B cell (primary cell): ENCODE data around the gene SLC12A4. TPM values are rescaled to one million over a fixed set of nuclear protein-coding genes. Genes with fewer than 3 reads are reported as not detected.

Source experiments
- ATAC-seq: fragments of 200-7000 bp; cut with Tn5 transposase; one replicate; pipeline ENCODE4 v1.10.0; 2021; ENCODE audit warnings: low read depth, mild to moderate bottlenecking, moderate number of reproducible peaks, moderate library complexity
- CTCF ChIA-PET: fragments of 350-600 bp; sonication (Branson Sonifier 250); formaldehyde crosslinking; loops from one replicate; lab custom pipeline; 2021; ENCODE audit warnings: antibody characterized with exemption, inconsistent platforms; lab: Charles Lee
- POLR2A ChIA-PET: fragments of 350-600 bp; sonication (Branson Sonifier 250); formaldehyde crosslinking; loops from one replicate; lab custom pipeline; 2021; ENCODE audit warnings: antibody characterized with exemption; lab: Charles Lee
- DNase-seq: peaks from one replicate; pipeline ENCODE4 v3.0.0; 2013
- H2AFZ ChIP-seq: 2 replicates; pipeline ENCODE4 v1.6.1; 2012; ENCODE audit warnings: mild to moderate bottlenecking, low read depth, low read length; ENCODE audit not compliant: insufficient read depth, poor library complexity, severe bottlenecking
- H3K27ac ChIP-seq, 2 donors: 1 replicate in 1 of 2; 2 replicates in 1 of 2; pipeline ENCODE4 v1.5.1; 2012 to 2013; ENCODE audit warnings: low read length in 2 of 2, mild to moderate bottlenecking in 2 of 2, moderate library complexity in 1 of 2
- H3K27me3 ChIP-seq, 4 experiments: fragments of 200-600 bp in 1 of 4; sonication (generic) in 1 of 4; replicated peaks in 1 of 4; 1 replicate in 2 of 4; 2 replicates in 2 of 4; pipeline versions ENCODE4 v1.6.1 to v1.7.0; 2013 to 2016; ENCODE audit warnings: low read length in 3 of 4, mild to moderate bottlenecking in 2 of 4, mixed read lengths in 1 of 4, moderate library complexity in 1 of 4; ENCODE audit not compliant: insufficient read depth in 4 of 4, control insufficient read depth in 3 of 4; ENCODE audit errors: control extremely low read depth in 1 of 4
- H3K36me3 ChIP-seq, 2 experiments: replicated peaks in 1 of 2; 1 replicate in 1 of 2; 2 replicates in 1 of 2; pipeline versions ENCODE4 v1.6.1 to v1.7.1; 2013; ENCODE audit warnings: low read length in 1 of 2; ENCODE audit not compliant: insufficient read depth in 2 of 2, control insufficient read depth in 1 of 2; ENCODE audit errors: control extremely low read depth in 1 of 2, extremely low read depth in 1 of 2
- H3K4me1 ChIP-seq, 2 donors: fragments of 200-600 bp in 1 of 2; sonication (generic) in 1 of 2; 1 replicate in 1 of 2; 2 replicates in 1 of 2; pipeline versions ENCODE4 v1.5.1 to v1.6.1; 2013 to 2017; ENCODE audit warnings: low read length in 2 of 2; ENCODE audit not compliant: control insufficient read depth in 2 of 2, insufficient read depth in 2 of 2
- H3K4me2 ChIP-seq: replicated peaks from 2 replicates; pipeline ENCODE3; 2012; ENCODE audit warnings: mild to moderate bottlenecking, low read depth, low read length; ENCODE audit not compliant: poor library complexity, severe bottlenecking
- H3K4me3 ChIP-seq, 5 experiments: fragments of 200-600 bp in 1 of 5; sonication (generic) in 1 of 5; 1 replicate in 3 of 5; 2 replicates in 2 of 5; pipeline versions ENCODE4 v1.5.1 to v1.7.0; 2011 to 2016; ENCODE audit warnings: low read length in 4 of 5, mild to moderate bottlenecking in 4 of 5, low read depth in 2 of 5, control low read depth in 1 of 5, moderate library complexity in 1 of 5; ENCODE audit not compliant: insufficient read depth in 1 of 5; ENCODE audit errors: control extremely low read depth in 1 of 5, extremely low read depth in 1 of 5
- H3K79me2 ChIP-seq: fragments of 200-600 bp; sonication (generic); one replicate; pipeline ENCODE4 v1.6.0; 2016; ENCODE audit warnings: low read length; ENCODE audit not compliant: control insufficient read depth, insufficient read depth
- H3K9ac ChIP-seq: fragments of 200-600 bp; sonication (generic); 2 replicates; pipeline ENCODE4 v1.6.1; 2017; ENCODE audit warnings: mild to moderate bottlenecking, low read length, moderate library complexity
- H3K9me3 ChIP-seq, 3 donors: one replicate each; pipeline versions ENCODE4 v1.6.1 to v1.7.1; 2013; ENCODE audit warnings: low read length in 2 of 3; ENCODE audit not compliant: control insufficient read depth in 2 of 3, insufficient read depth in 1 of 3; ENCODE audit errors: control extremely low read depth in 1 of 3
- H4K20me1 ChIP-seq: 2 replicates; pipeline ENCODE4 v1.6.0; 2012; ENCODE audit warnings: mild to moderate bottlenecking, low read length; ENCODE audit not compliant: insufficient read depth, control insufficient read depth, poor library complexity, severe bottlenecking
- H3K27ac Mint-ChIP-seq: one replicate; pipeline ENCODE4 v1.8.0; 2021; ENCODE audit warnings: mixed read lengths
- H3K27me3 Mint-ChIP-seq: one replicate; pipeline ENCODE4 v1.8.0; 2021; ENCODE audit warnings: mixed read lengths
- H3K4me1 Mint-ChIP-seq: one replicate; pipeline ENCODE4 v1.8.0; 2021; ENCODE audit warnings: mixed read lengths
- H3K4me3 Mint-ChIP-seq: one replicate; pipeline ENCODE4 v1.8.0; 2021; ENCODE audit warnings: mixed read lengths
- H3K9me3 Mint-ChIP-seq: one replicate; pipeline ENCODE4 v1.8.0; 2022; ENCODE audit warnings: mixed read lengths; ENCODE audit not compliant: insufficient read depth
- CTCF ChIP-seq: fragments of 200-600 bp; IDR thresholded peaks from one replicate; pipeline ENCODE4 v1.8.0; 2022; ENCODE audit warnings: antibody characterized with exemption, mild to moderate bottlenecking
- EZH2 ChIP-seq: IDR thresholded peaks from 2 replicates; pipeline ENCODE4 v1.6.1; 2012; ENCODE audit warnings: borderline replicate concordance, low read depth, mild to moderate bottlenecking, moderate library complexity, low read length; ENCODE audit not compliant: insufficient read depth, poor library complexity, severe bottlenecking
- WGBS: methylation state at CpG from one replicate; pipeline ENCODE4 v1.1.5; 2013; ENCODE audit warnings: missing lambda C conversion rate; ENCODE audit not compliant: insufficient coverage; 5-methylcytosine and 5-hydroxymethylcytosine counted together
- intact Hi-C: fragments of 100-400 bp; cut with micrococcal nuclease; formaldehyde crosslinking; loops from one replicate; pipeline ENCODE4 v1.10.0; 2022
- polyA plus RNA-seq: library from polyadenylated mRNA; depleted of rRNA; stranded (reverse); fragments of >200 nt; gene quantifications from 2 replicates; pipeline ENCODE4 v1.2.3, GENCODE V29; 2012
- total RNA-seq, 2 donors: library from RNA; stranded (reverse); fragments of 120-200 nt in 1 of 2; gene quantifications; 1 replicate in 1 of 2; 2 replicates in 1 of 2; pipeline versions ENCODE4 v1.2.3 to v1.2.4, GENCODE V29; 2013 to 2022

Gene SLC12A4
- total and polyA plus RNA-seq, 2 donors (not counting 1 experiment from before 2014, with no cell fraction given), result 20.2 to 42.2 TPM

GRCh38 chr16:67924140-67924906 lies 44.1 kb downstream of the SLC12A4 start:
- Histone ChIP-seq H3K4me1 (peaks cover 9 to 27% of the 10 kb centered on the region in 2 donors), H3K27me3 (no peaks in the 10 kb centered on the region), H2AFZ (no peak overlapping the region), H3K27ac (no peak overlapping the region), H3K9me3 (no peaks in the 10 kb centered on the region), H3K4me3 (no peak overlapping the region), H3K79me2 (peaks cover 48% of the 10 kb centered on the region), H3K36me3 (peaks cover 0 to 33% of the 10 kb centered on the region in 2 experiments), H3K9ac (no peak overlapping the region), H3K4me2 (no peak overlapping the region), H4K20me1 (peaks cover 43% of the 10 kb centered on the region)
- Mint-ChIP-seq H3K4me3 (no peak overlapping the region), H3K27me3 (no peaks in the 10 kb centered on the region), H3K9me3 (no peaks in the 10 kb centered on the region), H3K4me1 (peaks cover 26% of the 10 kb centered on the region), H3K27ac (peak overlapping the region; percentile 53)
- ChIA-PET POLR2A (interaction anchor here (0.6 kb wide), 1 partner anchor 404 kb away, joined by 4 read pairs; no protein-coding TSS in a partner anchor), CTCF (interaction anchor here (0.6 to 2.7 kb wide), 10 partner anchors 11 to 406 kb away, joined by 3 to 20 read pairs (median 4); no protein-coding TSS in a partner anchor)
- TF ChIP-seq EZH2, result no peak
- no peak for TF ChIP-seq CTCF
- no peak for ATAC-seq
- intact Hi-C loops, result no loop called here
- no peak for DNase-seq
- over 99% methylated on average over 9 of the region's 10 CpGs for whole genome bisulfite sequencing
